GM23248 (cell line): ENCODE results near the gene BRPF3.

Source experiments
- EZH2 ChIP-seq: fragments of 200-600 bp; sonication (generic); IDR thresholded peaks from 2 replicates; pipeline ENCODE4 v1.6.1; 2018; ENCODE audit warnings: antibody characterized with exemption, mild to moderate bottlenecking; ENCODE audit not compliant: insufficient read depth, poor library complexity, severe bottlenecking
- EZH2phosphoT487 ChIP-seq: fragments of 200-600 bp; sonication (generic); IDR thresholded peaks from 2 replicates; pipeline ENCODE4 v1.6.1; 2018; ENCODE audit warnings: antibody characterized with exemption, moderate library complexity, mild to moderate bottlenecking, low read depth; ENCODE audit not compliant: insufficient read depth

DNA sequence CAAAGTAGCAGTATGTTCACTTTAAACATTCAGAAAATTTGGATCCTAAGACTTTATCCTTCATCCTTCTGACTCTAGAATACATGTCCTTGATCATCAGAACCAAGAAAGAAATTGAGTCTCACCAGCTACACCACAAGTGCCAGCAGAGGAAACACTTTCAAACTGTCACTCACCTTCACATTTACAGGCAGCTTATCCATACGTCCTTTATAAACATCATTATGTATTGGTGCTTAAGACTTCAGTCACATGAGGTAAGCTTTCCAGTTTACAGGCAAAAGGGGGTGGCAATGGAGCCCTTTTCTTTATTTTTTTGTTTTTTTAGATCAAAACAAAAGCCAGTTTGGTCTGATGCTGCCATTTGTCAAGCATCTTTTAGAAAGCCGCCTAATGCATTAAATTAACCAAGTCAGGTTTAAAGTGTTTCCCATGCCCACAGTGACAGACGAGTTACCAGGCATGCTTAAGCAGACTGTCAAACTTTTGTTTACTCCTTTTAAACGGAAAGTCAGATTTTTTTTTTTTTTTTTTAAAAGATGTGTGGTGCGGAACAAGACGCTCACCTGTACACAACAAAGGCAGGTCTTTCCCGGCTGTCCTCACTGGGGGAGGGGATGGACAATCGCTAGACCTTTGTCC, 952 bp upstream of the BRPF3 start:
- TF ChIP-seq EZH2 = no peak
- no peak for TF ChIP-seq EZH2phosphoT487
